ENCODE measurements around the gene ADAMTS6. TPM values are rescaled to one million over a fixed set of nuclear protein-coding genes. Genes with fewer than 3 reads are reported as not detected.

Gene ADAMTS6
- total RNA-seq, 1 donor from 2014 or later = 1.5 TPM

DNA sequence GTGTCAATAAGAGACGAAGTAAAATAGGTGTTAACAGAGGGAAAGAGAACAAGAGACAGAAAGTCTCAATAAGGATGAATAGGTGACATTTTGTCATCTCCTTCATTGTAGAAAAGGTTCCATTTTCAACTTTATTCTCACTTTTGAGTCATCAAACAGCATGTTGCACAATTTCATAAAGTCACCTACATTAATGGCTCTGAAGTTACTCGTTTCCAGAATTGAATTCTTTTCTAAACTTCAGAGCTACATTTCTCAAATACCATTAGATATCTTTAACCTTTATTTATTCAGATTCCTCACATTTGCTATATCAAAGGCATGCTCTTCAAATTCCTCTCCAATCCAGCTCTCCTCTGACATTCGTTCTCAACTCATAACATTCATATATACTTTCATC, 13.1 kb downstream of the ADAMTS6 start:
- no peaks in the 10 kb centered on the region for H3K4me1 ChIP-seq
- no peak for DNase-seq
- intact Hi-C loops (cut with micrococcal nuclease) = no loop called here
- no peak overlapping the region for H3K4me3 ChIP-seq
- no peak overlapping the region for H3K27ac ChIP-seq (replicated peaks)
- no peaks in the 10 kb centered on the region for H3K27me3 ChIP-seq (ENCODE audit: low read depth)
- H3K9me3 ChIP-seq (replicated peaks) = no peaks in the 10 kb centered on the region
- H3K36me3 ChIP-seq = no peaks in the 10 kb centered on the region
- TF ChIP-seq, protein P1, sequence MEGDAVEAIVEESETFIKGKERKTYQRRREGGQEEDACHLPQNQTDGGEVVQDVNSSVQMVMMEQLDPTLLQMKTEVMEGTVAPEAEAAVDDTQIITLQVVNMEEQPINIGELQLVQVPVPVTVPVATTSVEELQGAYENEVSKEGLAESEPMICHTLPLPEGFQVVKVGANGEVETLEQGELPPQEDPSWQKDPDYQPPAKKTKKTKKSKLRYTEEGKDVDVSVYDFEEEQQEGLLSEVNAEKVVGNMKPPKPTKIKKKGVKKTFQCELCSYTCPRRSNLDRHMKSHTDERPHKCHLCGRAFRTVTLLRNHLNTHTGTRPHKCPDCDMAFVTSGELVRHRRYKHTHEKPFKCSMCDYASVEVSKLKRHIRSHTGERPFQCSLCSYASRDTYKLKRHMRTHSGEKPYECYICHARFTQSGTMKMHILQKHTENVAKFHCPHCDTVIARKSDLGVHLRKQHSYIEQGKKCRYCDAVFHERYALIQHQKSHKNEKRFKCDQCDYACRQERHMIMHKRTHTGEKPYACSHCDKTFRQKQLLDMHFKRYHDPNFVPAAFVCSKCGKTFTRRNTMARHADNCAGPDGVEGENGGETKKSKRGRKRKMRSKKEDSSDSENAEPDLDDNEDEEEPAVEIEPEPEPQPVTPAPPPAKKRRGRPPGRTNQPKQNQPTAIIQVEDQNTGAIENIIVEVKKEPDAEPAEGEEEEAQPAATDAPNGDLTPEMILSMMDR (IDR thresholded peaks at IDR 0.05; ENCODE audit: borderline replicate concordance) = no peak

- no peaks in the 10 kb centered on the region for H3K4me1 ChIP-seq
- DNase-seq = no peak
- no peaks in the 10 kb centered on the region for H3K27me3 ChIP-seq (ENCODE audit: low read depth)
- intact Hi-C loops (cut with micrococcal nuclease) = no loop called here
- TF ChIP-seq, protein P1 (IDR thresholded peaks at IDR 0.05; ENCODE audit: borderline replicate concordance) = no peak
- no peak overlapping the region for H3K4me3 ChIP-seq
- no peaks in the 10 kb centered on the region for H3K9me3 ChIP-seq (replicated peaks)
- H3K36me3 ChIP-seq = no peaks in the 10 kb centered on the region
- H3K27ac ChIP-seq (replicated peaks) = no peak overlapping the region
Observed at GRCh38 chr5:65462139-65462705, 19.5 kb downstream of the ADAMTS6 start.

DNA sequence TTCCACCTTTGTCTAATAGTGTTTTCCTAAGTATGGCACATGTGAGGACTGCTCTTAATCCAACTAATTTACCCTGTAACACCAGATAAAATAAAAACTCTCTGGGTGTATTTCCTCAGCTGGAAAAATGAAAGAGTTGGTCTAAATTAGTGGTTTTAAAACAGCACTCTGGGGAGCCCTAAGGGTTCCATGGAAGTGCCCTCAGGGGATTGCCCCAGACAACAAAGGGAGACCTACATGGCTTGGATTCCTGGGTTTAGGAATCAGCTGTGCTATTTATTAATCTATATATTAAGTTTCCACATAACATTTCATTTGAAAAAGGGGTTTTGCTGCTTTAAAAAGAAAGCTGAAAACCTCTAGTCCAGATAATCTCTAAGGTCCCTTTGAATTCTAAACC, 20.2 kb downstream of the ADAMTS6 start:
- H3K27ac ChIP-seq (replicated peaks) = no peak overlapping the region
- no peaks in the 10 kb centered on the region for H3K36me3 ChIP-seq
- no peaks in the 10 kb centered on the region for H3K27me3 ChIP-seq (ENCODE audit: low read depth)
- TF ChIP-seq, protein P1 (IDR thresholded peaks at IDR 0.05; ENCODE audit: borderline replicate concordance) = no peak
- no peaks in the 10 kb centered on the region for H3K4me1 ChIP-seq
- no peak overlapping the region for H3K4me3 ChIP-seq
- no peaks in the 10 kb centered on the region for H3K9me3 ChIP-seq (replicated peaks)
- intact Hi-C loops (cut with micrococcal nuclease) = no loop called here
- DNase-seq = no peak

- no peak overlapping the region for H3K27ac ChIP-seq (replicated peaks)
- H3K36me3 ChIP-seq = no peaks in the 10 kb centered on the region
- H3K4me3 ChIP-seq = no peak overlapping the region
- no peaks in the 10 kb centered on the region for H3K27me3 ChIP-seq (ENCODE audit: low read depth)
- no peaks in the 10 kb centered on the region for H3K4me1 ChIP-seq
- peaks cover under 1% of the 10 kb centered on the region for H3K9me3 ChIP-seq (replicated peaks)
- intact Hi-C loops (cut with micrococcal nuclease) = no loop called here
- TF ChIP-seq, protein P1 (IDR thresholded peaks at IDR 0.05; ENCODE audit: borderline replicate concordance) = no peak
- no peak for DNase-seq
Observed at GRCh38 chr5:65459995-65460394, 21.7 kb downstream of the ADAMTS6 start.

- DNase-seq = no peak
- TF ChIP-seq, protein P1 (IDR thresholded peaks at IDR 0.05; ENCODE audit: borderline replicate concordance) = no peak
- H3K36me3 ChIP-seq = peaks cover 8% of the 10 kb centered on the region
- peaks cover 13% of the 10 kb centered on the region for H3K9me3 ChIP-seq (replicated peaks)
- H3K27me3 ChIP-seq (ENCODE audit: low read depth) = no peaks in the 10 kb centered on the region
- intact Hi-C loops (cut with micrococcal nuclease) = no loop called here
- H3K4me1 ChIP-seq = peaks cover 10% of the 10 kb centered on the region
- no peak overlapping the region for H3K27ac ChIP-seq (replicated peaks)
- no peak overlapping the region for H3K4me3 ChIP-seq
Observed at GRCh38 chr5:65455064-65455463, 26.7 kb downstream of the ADAMTS6 start.

All from left ventricle myocardium inferior (tissue), 1 donor.